ENCODE measurements around the gene HLA-A.

- TF ChIP-seq POLR2A (IDR thresholded peaks at IDR 0.05; ENCODE audit: low read length) (no peak), GATA1 (IDR thresholded peaks at IDR 0.05; ENCODE audit: low read depth, low read length) (no peak)
These were observed 37.0 kb upstream of the HLA-A start for GRCh38 chr6:29905286-29905685.
